HG03439 (cell line): ENCODE measurements around the gene MAPK7.

Experiments used
- ATAC-seq: cut with Tn5 transposase; IDR thresholded peaks from one replicate; pipeline ENCODE4 v1.9.1; 2021; ENCODE audit warnings: mild to moderate bottlenecking, moderate library complexity; ENCODE audit not compliant: unreplicated experiment

MAPK7 gene

DNA sequence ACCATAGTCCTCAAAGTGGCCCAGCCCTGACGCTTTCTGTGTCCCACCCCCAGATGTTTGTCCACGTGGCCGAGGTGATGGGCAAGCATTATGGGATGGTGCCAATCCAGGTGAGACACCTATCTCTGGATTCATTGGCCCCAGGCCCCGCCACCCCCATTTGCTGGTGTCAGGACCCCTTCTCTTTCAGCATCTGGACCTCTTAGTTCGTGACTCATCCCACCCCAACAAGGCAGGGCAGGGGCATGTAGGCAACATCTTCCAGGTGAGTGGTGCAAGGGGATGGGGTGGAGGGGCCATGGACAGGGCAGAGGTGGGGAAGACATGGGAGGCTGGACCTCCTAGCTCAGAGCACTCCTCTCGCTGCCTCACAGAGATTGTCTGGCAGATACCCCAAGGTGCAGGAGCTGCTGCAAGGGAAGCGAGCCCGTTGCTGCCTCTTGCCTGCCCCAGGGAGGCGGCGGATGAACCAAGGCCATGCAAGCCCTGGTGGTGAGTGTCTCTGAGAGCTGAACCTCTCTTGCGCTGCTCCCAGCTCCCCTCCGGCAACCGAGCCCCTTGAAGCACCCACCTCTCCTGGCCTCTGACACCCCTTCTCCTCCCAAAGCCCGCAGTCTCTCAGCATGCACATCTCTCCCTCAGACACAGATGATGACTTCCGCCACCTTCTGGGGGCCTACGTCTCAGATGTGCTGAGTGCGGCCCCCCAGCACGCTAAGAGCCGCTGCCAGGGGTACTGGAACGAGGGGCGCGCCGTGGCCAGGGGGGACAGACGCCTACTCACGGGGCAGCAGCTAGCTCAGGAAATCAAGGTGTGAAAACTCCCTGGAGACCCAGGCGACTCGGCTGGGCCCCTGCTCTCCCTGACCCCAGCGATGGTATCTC, 36.3 kb downstream of the MAPK7 start:
- no peak for ATAC-seq

- ATAC-seq = no peak
Observed at GRCh38 chr17:19415311-19415710, 37.0 kb downstream of the MAPK7 start.

DNA sequence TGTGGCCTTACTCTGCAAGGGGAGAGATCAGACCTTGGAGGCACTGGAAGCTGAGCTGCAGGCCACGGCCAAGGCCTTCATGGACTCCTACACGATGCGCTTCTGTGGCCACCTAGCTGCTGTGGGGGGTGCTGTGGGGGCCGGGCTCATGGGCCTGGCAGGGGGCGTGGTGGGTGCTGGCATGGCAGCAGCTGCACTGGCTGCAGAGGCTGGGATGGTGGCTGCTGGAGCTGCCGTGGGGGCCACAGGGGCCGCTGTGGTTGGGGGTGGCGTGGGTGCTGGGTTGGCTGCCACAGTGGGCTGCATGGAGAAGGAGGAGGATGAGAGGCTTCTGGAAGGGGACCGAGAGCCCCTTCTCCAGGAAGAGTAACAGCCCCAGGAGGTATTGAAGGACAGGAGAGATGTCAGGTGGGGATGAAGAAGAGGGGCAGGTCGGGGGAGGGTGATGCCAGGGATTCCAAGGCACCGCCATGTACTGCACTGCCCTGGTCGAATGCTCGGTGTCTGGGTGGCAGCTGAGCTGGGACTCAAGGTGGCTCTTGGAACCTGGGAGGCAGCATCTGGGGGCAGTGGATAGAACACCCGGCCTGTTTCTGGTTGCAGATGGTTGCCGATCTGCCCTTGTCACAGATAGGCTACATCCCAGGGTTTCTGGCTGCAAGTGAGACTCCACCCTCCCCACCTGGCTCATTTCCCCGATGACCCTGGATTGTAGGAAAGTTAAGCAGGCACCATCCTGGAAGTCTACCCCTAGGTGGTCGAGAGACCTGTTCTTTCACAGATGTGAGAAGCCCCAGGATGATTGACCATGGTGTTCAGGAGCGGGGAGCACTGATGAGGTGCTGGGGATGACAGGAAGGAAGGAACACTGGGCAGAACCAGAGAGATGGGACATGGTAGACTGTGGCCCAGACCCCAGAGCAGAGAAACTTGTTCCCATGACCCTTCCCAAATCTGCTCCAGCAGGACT, 37.8 kb downstream of the MAPK7 start:
- no peak for ATAC-seq

- ATAC-seq = no peak
Observed at GRCh38 chr17:19417611-19418010, 39.3 kb downstream of the MAPK7 start.

DNA sequence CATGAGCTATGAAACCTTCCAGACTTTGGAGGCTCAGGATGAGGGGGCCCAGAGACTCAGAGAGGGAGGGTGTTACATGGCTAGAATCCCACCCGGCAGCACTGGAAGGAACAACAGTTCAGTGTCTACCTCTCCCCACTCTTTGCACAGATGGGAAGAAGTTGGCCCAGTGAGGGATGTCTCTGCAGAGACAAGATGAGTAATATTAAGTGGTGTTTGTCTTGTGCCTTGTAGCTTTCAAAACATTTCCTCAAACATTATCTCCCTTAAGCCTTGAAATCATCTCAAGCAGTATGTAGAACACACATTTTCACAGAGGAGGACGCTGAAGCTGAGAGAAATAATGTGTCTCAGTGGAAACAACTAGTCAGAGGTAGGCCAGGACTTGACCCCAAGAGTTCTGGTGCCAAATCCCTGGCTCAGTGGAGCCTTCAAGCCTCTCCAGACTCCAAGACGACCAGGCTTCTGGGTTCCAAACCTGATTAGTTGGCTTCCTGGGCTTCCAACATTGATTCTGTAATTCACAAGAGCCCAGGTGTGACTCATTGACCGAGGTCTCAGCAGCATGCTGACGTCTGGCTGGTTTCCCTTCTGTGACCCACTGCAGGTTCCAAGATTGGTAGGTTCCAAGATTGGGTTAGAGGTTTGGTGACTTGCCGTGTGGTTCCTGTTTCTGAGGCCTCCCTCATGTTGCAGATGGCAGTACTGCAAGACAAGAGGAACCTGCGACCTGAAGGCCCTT, 40.1 kb downstream of the MAPK7 start:
- ATAC-seq = no peak

- no peak for ATAC-seq
Observed at GRCh38 chr17:19421219-19421618, 42.9 kb downstream of the MAPK7 start.

GRCh38 chr17:19421926-19422325, 43.6 kb downstream of the MAPK7 start:
- no peak for ATAC-seq

GRCh38 chr17:19424934-19425868, 46.9 kb downstream of the MAPK7 start:
- no peak for ATAC-seq

DNA sequence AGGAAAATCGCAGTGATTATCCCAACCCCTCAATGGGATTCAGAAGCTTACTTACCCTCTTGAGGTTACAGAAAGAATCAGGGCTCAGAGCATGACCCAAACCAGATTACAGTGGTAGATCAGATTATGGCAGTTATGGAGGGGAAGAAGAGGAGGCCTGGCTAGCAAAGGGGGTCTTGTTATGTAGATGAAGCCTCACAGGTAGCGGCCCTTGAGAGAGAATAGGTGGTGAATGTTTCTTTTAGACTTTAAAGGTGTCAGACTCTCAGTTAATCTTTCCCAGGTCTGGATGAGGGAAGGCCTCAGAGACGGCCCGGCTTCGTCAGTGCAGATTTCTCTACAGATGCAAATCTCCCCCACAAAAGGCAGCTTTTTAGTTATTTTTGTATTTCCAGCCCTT, 48.3 kb downstream of the MAPK7 start:
- ATAC-seq = no peak

DNA sequence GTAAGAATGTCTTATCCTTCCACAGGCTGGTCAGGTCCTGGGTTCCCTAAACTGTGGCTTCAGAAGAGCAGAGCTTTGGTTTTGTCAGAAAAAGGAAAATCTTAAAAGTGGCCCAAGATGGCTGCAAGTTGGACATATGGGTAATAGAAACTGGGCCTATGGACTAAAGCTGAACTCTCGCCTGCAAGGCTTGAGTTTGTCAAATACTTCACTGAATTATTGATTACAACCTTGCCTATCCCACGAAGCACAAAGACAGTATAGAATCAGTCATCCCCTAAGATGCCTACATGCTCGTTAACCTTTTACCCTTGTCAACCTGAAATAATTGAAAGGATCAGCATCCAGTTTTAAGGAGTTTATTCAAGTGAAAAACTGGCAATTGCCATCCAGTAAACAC, 53.4 kb downstream of the MAPK7 start:
- ATAC-seq = no peak
